Mesenchymal stem cell (in vitro differentiated cells and primary cell): ENCODE results near the gene YIPF5.

Experiments used
- DNase-seq: peaks from one replicate; pipeline ENCODE4 v3.0.0-alpha.2; 2013
- H2AFZ ChIP-seq: one replicate; pipeline ENCODE4 v1.6.1; 2013; ENCODE audit warnings: low read depth, mild to moderate bottlenecking, control low read depth, inconsistent platforms, low read length, moderate library complexity
- H2AK5ac ChIP-seq: 2 replicates; pipeline ENCODE4 v1.6.1; 2013; ENCODE audit warnings: low read length, moderate library complexity, mild to moderate bottlenecking, inconsistent platforms; ENCODE audit not compliant: severe bottlenecking
- H2BK120ac ChIP-seq: one replicate; pipeline ENCODE4 v1.6.1; 2013; ENCODE audit warnings: low read depth, mild to moderate bottlenecking, inconsistent platforms, low read length, moderate library complexity
- H2BK12ac ChIP-seq, 2 experiments: one replicate each; pipeline ENCODE4 v1.6.1; 2013; ENCODE audit warnings: inconsistent platforms in 2 of 2, low read length in 2 of 2, mild to moderate bottlenecking in 2 of 2, moderate library complexity in 2 of 2, control low read depth in 1 of 2
- H2BK15ac ChIP-seq: one replicate; pipeline ENCODE4 v1.6.1; 2013; ENCODE audit warnings: mild to moderate bottlenecking, low read depth, inconsistent platforms; ENCODE audit not compliant: poor library complexity, severe bottlenecking
- H2BK5ac ChIP-seq: 2 replicates; pipeline ENCODE4 v1.6.1; 2013; ENCODE audit warnings: low read depth, mild to moderate bottlenecking, low read length, control low read depth, inconsistent platforms; ENCODE audit not compliant: poor library complexity, severe bottlenecking
- H3K14ac ChIP-seq, 2 experiments: one replicate each; pipeline ENCODE4 v1.6.1; 2013; ENCODE audit warnings: inconsistent platforms in 2 of 2, low read length in 2 of 2, control low read depth in 1 of 2, mild to moderate bottlenecking in 1 of 2, moderate library complexity in 1 of 2
- H3K18ac ChIP-seq, 2 experiments: one replicate each; pipeline ENCODE4 v1.6.1; 2013; ENCODE audit warnings: inconsistent platforms in 2 of 2, low read length in 2 of 2, control low read depth in 1 of 2, low read depth in 1 of 2, mild to moderate bottlenecking in 1 of 2
- H3K23ac ChIP-seq, 2 experiments: one replicate each; pipeline ENCODE4 v1.6.1; 2013; ENCODE audit warnings: inconsistent platforms in 2 of 2, low read length in 2 of 2, mild to moderate bottlenecking in 2 of 2, moderate library complexity in 2 of 2, control low read depth in 1 of 2
- H3K27ac ChIP-seq: 2 replicates; pipeline ENCODE4 v1.5.1; 2013; ENCODE audit warnings: mild to moderate bottlenecking, moderate library complexity, low read length, control low read depth, inconsistent platforms; ENCODE audit not compliant: poor library complexity, severe bottlenecking
- H3K27me3 ChIP-seq, 2 experiments: 2 replicates each; pipeline versions ENCODE4 v1.6.1 to v1.7.0; 2013; ENCODE audit warnings: low read length in 2 of 2, mild to moderate bottlenecking in 2 of 2, moderate library complexity in 2 of 2, control low read depth in 1 of 2, inconsistent platforms in 1 of 2; ENCODE audit not compliant: control insufficient read depth in 1 of 2, insufficient read depth in 1 of 2
- H3K36me3 ChIP-seq, 2 experiments: 2 replicates each; pipeline versions ENCODE4 v1.6.1 to v1.7.0; 2013; ENCODE audit warnings: low read length in 2 of 2, control low read depth in 1 of 2, inconsistent platforms in 1 of 2, low read depth in 1 of 2, mild to moderate bottlenecking in 1 of 2; ENCODE audit not compliant: insufficient read depth in 2 of 2, control insufficient read depth in 1 of 2
- H3K4ac ChIP-seq, 2 experiments: one replicate each; pipeline ENCODE4 v1.6.1; 2013; ENCODE audit warnings: inconsistent platforms in 2 of 2, low read length in 2 of 2, mild to moderate bottlenecking in 2 of 2, moderate library complexity in 2 of 2, control low read depth in 1 of 2, low read depth in 1 of 2
- H3K4me1 ChIP-seq: 2 replicates; pipeline ENCODE4 v1.6.1; 2013; ENCODE audit warnings: low read depth, low read length, control low read depth; ENCODE audit not compliant: control insufficient read depth, insufficient read depth
- H3K4me2 ChIP-seq: 2 replicates; pipeline ENCODE4 v1.6.1; 2013; ENCODE audit warnings: low read length, mild to moderate bottlenecking, inconsistent platforms; ENCODE audit not compliant: poor library complexity, severe bottlenecking
- H3K4me3 ChIP-seq, 2 experiments: 2 replicates each; pipeline versions ENCODE4 v1.5.1 to v1.7.0; 2013; ENCODE audit warnings: low read length in 2 of 2, mild to moderate bottlenecking in 2 of 2, control low read depth in 1 of 2, low read depth in 1 of 2; ENCODE audit not compliant: insufficient read depth in 1 of 2
- H3K79me1 ChIP-seq: replicated peaks from 2 replicates; pipeline ENCODE4 v1.6.1; 2013; ENCODE audit warnings: mild to moderate bottlenecking, control low read depth, low read length, inconsistent platforms; ENCODE audit not compliant: poor library complexity, severe bottlenecking
- H3K9ac ChIP-seq: 2 replicates; pipeline ENCODE4 v1.7.0; 2013; ENCODE audit warnings: mild to moderate bottlenecking, low read length, moderate library complexity
- H3K9me3 ChIP-seq: 2 replicates; pipeline ENCODE4 v1.7.0; 2013; ENCODE audit warnings: mild to moderate bottlenecking, low read length; ENCODE audit not compliant: control insufficient read depth
- H4K8ac ChIP-seq: one replicate; pipeline ENCODE4 v1.6.1; 2013; ENCODE audit warnings: inconsistent platforms, mild to moderate bottlenecking, low read length, moderate library complexity
- H4K91ac ChIP-seq: one replicate; pipeline ENCODE4 v1.6.1; 2013; ENCODE audit warnings: mild to moderate bottlenecking, low read length, inconsistent platforms
- WGBS: methylation state at CpG from one replicate; pipeline ENCODE4 v1.1.7; 2013; ENCODE audit warnings: mixed read lengths; 5-methylcytosine and 5-hydroxymethylcytosine counted together

The YIPF5 gene

DNA sequence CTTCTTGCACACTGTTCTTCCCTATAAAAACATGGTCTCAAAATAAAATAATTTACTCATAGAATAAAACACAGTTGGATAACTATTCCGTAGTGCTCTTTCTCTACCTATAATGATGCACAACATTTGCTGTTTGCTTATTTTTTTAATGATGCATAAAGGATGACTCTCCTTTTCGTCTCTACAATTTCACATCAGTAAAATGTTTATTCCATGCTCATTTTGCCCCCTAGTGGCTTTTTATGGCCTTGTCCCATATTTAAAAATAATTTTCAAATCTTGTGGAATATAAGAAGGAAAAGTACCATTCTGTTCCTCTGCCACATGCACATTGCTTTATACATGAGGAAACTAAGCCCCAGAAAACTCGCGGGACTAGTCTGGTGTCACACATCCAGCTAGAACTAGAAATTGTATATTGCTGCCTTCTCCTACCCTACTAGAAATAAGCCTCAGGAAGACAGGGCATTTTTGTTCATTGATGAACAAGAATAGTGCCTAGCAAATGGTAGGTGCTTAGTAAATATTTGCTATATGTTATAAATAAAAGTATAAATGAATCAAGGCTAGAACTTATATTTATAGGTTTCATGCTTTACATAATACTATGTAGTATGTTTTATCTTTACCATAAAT, 12.9 kb upstream of the YIPF5 start:
- Histone ChIP-seq H3K4me3 (no peak overlapping the region), H3K27me3 (no peaks in the 10 kb centered on the region), H2AK5ac (no peak overlapping the region), H2BK5ac (no peak overlapping the region), H2BK12ac (no peak overlapping the region), H4K8ac (no peak overlapping the region), H3K4me1 (peaks cover 1% of the 10 kb centered on the region), H4K91ac (no peak overlapping the region), H3K9ac (no peak overlapping the region), H3K79me1 (no peaks in the 10 kb centered on the region), H3K4ac (no peak overlapping the region), H3K14ac (no peak overlapping the region), H3K27ac (no peak overlapping the region), H3K36me3 (no peaks in the 10 kb centered on the region), H2BK120ac (no peak overlapping the region), H3K18ac (no peak overlapping the region), H2AFZ (no peak overlapping the region), H3K23ac (no peak overlapping the region), H2BK15ac (no peak overlapping the region), H3K4me2 (no peak overlapping the region), H3K9me3 (no peaks in the 10 kb centered on the region)
- 49% methylated on average over 3 of the region's 4 CpGs for WGBS
- DNase-seq, result peak; percentile 43

DNA sequence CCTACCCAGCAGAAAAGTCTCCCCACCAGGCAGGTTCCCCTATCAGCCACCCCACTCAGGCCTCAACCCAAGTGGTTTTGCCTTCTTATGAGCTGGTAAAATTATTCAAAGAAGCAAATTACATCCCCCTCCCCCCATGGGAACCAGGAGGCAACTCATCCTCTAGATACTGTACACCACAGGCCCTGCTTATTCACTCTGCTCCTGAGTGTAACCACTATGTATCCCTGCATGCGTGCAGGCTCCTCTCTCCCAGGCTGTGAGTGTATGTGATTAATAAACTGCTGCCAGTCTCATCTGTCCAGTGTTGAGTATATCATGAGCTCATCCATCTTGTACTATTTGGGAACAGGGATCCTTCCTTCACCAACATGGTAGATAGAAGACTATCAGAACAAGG, 8.8 kb upstream of the YIPF5 start:
- H3K27ac ChIP-seq, result no peak overlapping the region
- no peak overlapping the region for H3K14ac ChIP-seq

DNA sequence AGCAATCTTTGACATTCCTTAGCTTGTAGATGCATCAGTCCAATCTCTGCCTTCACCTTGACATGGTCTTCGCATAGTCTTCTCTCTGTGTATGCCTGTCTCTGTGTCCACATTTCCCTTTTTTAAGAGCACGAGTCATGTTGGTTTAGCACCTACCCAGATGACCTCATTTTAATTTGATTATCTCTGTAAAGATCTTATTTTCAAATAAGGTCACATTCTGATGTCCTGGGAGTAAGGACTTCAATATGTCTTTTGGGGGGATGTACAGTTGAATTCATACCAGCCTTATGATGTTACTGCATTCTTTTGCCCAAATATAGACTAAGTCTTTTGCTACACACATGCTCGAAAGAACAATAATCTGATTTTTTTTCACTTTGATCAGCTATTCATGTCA, 7.1 kb upstream of the YIPF5 start:
- Histone ChIP-seq H4K91ac (no peak overlapping the region), H3K9ac (no peak overlapping the region), H3K27me3 (no peaks in the 10 kb centered on the region), H2BK5ac (no peak overlapping the region), H3K4ac (no peak overlapping the region), H2BK15ac (no peak overlapping the region), H4K8ac (no peak overlapping the region), H3K4me2 (no peak overlapping the region), H3K18ac (no peak overlapping the region), H3K4me3 (no peak overlapping the region), H2BK120ac (no peak overlapping the region), H3K14ac (no peak overlapping the region), H3K79me1 (no peaks in the 10 kb centered on the region), H3K4me1 (peaks cover 1% of the 10 kb centered on the region), H2BK12ac (no peak overlapping the region), H3K27ac (no peak overlapping the region), H3K9me3 (no peaks in the 10 kb centered on the region), H2AK5ac (no peak overlapping the region), H3K23ac (no peak overlapping the region), H2AFZ (no peak overlapping the region), H3K36me3 (no peaks in the 10 kb centered on the region)
- DNase-seq, result no peak
- WGBS, result 100% methylated on average over 1 of the region's 3 CpGs

More for the DNA sequence above, 8.8 kb upstream of the YIPF5 start:
- Histone ChIP-seq H3K4me3 (no peak overlapping the region), H3K4ac (no peak overlapping the region), H3K79me1 (no peaks in the 10 kb centered on the region), H4K8ac (no peak overlapping the region), H3K23ac (no peak overlapping the region), H3K9ac (no peak overlapping the region), H2AK5ac (no peak overlapping the region), H2BK120ac (no peak overlapping the region), H3K27me3 (no peaks in the 10 kb centered on the region), H4K91ac (no peak overlapping the region), H2BK15ac (no peak overlapping the region), H3K36me3 (no peaks in the 10 kb centered on the region), H2AFZ (no peak overlapping the region), H3K4me2 (no peak overlapping the region), H2BK5ac (no peak overlapping the region), H3K9me3 (no peaks in the 10 kb centered on the region), H2BK12ac (no peak overlapping the region), H3K4me1 (peaks cover 1% of the 10 kb centered on the region), H3K18ac (no peak overlapping the region)
- no CpG with 5 or more reads among the region's 1 CpG for WGBS
- DNase-seq, result no peak

DNA sequence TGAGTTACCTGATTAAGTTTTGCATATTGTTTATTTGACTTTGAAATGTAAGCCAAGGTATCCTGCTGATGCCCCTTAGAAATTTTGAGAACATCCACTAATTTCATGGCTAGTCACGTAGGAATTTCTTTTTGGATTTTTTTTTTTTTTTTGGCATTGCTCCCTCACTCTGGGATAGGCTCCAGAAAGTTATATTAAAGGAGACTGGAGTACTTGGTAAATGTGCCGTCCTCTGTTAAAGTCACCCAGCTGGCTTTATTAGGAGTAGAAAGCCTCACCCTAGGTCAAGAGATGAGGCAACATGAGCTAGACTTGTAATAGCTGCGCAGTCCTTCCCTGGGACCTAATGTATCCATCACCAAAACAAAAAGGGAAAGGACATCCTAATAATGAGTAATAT, 3.3 kb upstream of the YIPF5 start:
- no peak overlapping the region for H3K4me2 ChIP-seq
- H3K27ac ChIP-seq, result no peak overlapping the region
- H4K8ac ChIP-seq, result no peak overlapping the region
- no peak overlapping the region for H2BK120ac ChIP-seq
- H3K23ac ChIP-seq, result no peak overlapping the region
- 92% methylated on average over 2 of the region's 3 CpGs for WGBS
- no peak overlapping the region for H3K4me3 ChIP-seq
- no peaks in the 10 kb centered on the region for H3K4me1 ChIP-seq
- H3K27me3 ChIP-seq, result no peaks in the 10 kb centered on the region
- no peak overlapping the region for H3K18ac ChIP-seq
- H2BK15ac ChIP-seq, result no peak overlapping the region
- H4K91ac ChIP-seq, result no peak overlapping the region
- H2AK5ac ChIP-seq, result no peak overlapping the region
- no peaks in the 10 kb centered on the region for H3K79me1 ChIP-seq
- H3K9me3 ChIP-seq, result no peaks in the 10 kb centered on the region
- no peak overlapping the region for H2BK12ac ChIP-seq
- no peak overlapping the region for H3K4ac ChIP-seq
- H2BK5ac ChIP-seq, result no peak overlapping the region
- no peak overlapping the region for H3K9ac ChIP-seq
- H2AFZ ChIP-seq, result no peak overlapping the region
- no peak for DNase-seq
- H3K14ac ChIP-seq, result no peak overlapping the region
- H3K36me3 ChIP-seq, result peaks cover 0 to 3% of the 10 kb centered on the region in 2 experiments
